Lower leg skin (tissue), 4 donors: Measurements from ENCODE around the gene TNNT1. TPM values are rescaled to one million over a fixed set of nuclear protein-coding genes. Genes with fewer than 3 reads are reported as not detected.

ENCODE experiments used
- DNase-seq, 2 donors: peaks; one replicate each; pipeline ENCODE4 v3.0.0-alpha.2; 2019; ENCODE audit warnings: low spot score in 2 of 2
- H3K4me3 ChIP-seq: fragments of 200-600 bp; sonication (generic); 2 replicates; pipeline ENCODE4 v1.5.1; 2017; ENCODE audit warnings: mild to moderate bottlenecking, low read depth; ENCODE audit not compliant: poor library complexity, severe bottlenecking
- POLR2A ChIP-seq, 2 donors: fragments of 450-650 bp; IDR thresholded peaks; one replicate each; pipeline ENCODE4 v1.6.1; 2016 to 2017; ENCODE audit warnings: antibody characterized with exemption in 2 of 2, mild to moderate bottlenecking in 1 of 2, moderate library complexity in 1 of 2
- WGBS, 2 donors: methylation state at CpG; one replicate each; pipeline ENCODE4 v1.1.5; 2018; 5-methylcytosine and 5-hydroxymethylcytosine counted together
- intact Hi-C: fragments of 100-400 bp; cut with DNase I; formaldehyde crosslinking; loops from one replicate; pipeline ENCODE4 v1.15.0; 2023; ENCODE audit warnings: low total_unique reads
- total RNA-seq, 4 donors: library from RNA; depleted of rRNA; stranded (reverse); fragments of >200 nt; gene quantifications; one replicate each; pipeline ENCODE4 v1.1.0, GENCODE V29; 2016
- TF ChIP-seq, protein P1 (sequence below), 3 donors: fragments of 450-650 bp; IDR thresholded peaks; one replicate each; pipeline ENCODE4 v1.5.1; 2016; ENCODE audit warnings: antibody characterized with exemption in 3 of 3, mild to moderate bottlenecking in 3 of 3, moderate library complexity in 2 of 3

The TNNT1 gene
- total RNA-seq, 4 donors from 2014 or later = 24.0 to 56.1 (median 42.6) TPM

DNA sequence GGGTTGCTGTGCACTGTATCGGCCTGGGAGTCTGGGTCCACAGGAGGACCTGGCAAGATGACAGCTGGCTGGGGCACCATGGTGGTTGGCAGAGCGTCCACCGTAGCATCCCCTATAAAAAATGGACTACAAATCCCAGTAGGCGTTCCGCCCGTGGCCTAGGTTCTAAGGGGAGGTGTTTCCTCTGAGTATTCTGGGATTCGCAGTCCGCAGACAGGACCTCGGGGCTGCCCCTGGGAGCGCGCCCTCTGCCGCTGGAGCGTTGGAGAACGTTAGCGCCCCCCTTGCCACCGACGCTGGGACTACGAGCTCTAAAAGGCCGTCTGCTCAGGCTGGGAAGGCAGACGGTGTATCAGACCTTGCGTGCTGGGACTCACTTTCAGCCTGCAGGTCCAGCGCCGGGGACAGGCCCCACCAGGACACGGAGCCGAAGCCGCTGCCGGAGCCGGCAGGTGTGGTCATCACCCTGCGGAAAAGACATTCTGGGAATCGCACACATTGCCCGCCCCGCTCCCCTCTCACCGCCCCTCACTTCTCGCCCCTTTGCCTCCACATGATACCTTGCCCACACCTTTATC lies 17.0 kb upstream of the TNNT1 start:
- intact Hi-C loops = no loop called here
- WGBS, 2 donors = 4% methylated on average over 19 to 34 of the region's 34 CpGs

DNA sequence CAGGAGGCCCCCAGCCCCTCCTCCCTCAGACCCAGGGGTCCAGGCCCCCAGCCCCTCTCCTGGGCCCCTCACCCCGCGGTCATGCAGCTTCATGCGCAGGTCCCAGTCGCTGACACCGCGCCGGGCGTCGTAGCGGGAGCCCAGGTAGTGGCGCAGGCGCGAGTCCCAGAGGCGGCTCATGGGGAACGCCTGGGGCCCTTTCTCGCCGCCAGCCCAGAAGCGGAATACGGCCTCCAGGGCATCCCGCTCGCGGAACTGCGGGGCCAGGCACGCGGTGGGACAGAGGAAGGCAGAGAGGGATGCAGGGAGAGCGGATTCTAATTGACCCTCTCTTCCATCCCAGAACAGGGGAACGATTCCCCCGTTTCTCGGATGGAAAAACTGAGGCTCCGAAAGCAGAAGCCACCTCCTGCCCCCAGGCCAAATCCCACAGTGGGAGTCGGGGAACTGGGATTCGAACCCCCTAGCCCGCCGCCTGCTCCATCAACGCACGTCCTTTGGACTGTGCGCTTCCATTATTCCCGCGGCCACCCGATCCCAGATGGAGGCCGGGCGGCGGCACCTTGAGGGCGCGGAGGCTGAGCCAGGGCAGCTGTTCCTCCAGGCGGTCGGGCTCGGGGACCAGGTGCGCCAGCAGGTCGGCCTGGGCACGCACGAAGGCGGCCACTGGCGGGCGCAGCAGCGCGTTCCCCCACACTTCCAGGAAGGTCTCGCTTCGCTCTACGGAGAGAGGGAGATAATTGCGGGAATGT lies 12.7 kb upstream of the TNNT1 start:
- 37 to 50% methylated on average over 49 to 52 of the region's 61 CpGs for whole genome bisulfite sequencing, 2 donors
- no peak overlapping the region for H3K4me3 ChIP-seq
- intact Hi-C loops = no loop called here
- TF ChIP-seq, protein P1, sequence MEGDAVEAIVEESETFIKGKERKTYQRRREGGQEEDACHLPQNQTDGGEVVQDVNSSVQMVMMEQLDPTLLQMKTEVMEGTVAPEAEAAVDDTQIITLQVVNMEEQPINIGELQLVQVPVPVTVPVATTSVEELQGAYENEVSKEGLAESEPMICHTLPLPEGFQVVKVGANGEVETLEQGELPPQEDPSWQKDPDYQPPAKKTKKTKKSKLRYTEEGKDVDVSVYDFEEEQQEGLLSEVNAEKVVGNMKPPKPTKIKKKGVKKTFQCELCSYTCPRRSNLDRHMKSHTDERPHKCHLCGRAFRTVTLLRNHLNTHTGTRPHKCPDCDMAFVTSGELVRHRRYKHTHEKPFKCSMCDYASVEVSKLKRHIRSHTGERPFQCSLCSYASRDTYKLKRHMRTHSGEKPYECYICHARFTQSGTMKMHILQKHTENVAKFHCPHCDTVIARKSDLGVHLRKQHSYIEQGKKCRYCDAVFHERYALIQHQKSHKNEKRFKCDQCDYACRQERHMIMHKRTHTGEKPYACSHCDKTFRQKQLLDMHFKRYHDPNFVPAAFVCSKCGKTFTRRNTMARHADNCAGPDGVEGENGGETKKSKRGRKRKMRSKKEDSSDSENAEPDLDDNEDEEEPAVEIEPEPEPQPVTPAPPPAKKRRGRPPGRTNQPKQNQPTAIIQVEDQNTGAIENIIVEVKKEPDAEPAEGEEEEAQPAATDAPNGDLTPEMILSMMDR (IDR thresholded peaks at IDR 0.05) = no peak
- TF ChIP-seq POLR2A (IDR thresholded peaks at IDR 0.05) = no peak
- no peak for DNase-seq

More for the DNA sequence above, 17.0 kb upstream of the TNNT1 start:
- H3K4me3 ChIP-seq = no peak overlapping the region
- TF ChIP-seq POLR2A (IDR thresholded peaks at IDR 0.05) = no peak
- TF ChIP-seq, protein P1 (IDR thresholded peaks at IDR 0.05) = no peak
- DNase-seq = no peak

DNA sequence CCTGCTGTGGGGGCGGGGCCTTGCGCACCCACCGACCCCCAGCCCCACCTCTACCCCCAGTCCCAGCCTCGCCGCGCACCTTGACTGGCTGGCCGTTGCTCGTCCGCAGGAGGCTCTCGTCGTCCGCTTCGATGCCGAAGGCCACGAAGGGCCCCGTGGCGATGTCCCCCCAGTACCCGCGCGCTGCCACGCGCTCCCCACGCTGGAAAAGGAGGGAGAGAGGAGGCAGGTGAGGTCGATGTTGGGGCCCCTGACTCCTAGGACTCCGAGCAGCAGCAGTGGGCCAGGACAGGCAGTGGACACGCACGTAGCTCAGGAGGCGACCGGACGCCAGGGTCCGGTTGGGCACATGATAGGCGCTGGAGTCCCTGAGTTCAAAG lies 12.0 kb upstream of the TNNT1 start:
- WGBS, 2 donors = 12 to 20% methylated on average over 14 to 24 of the region's 32 CpGs
- DNase-seq = no peak
- H3K4me3 ChIP-seq = no peak overlapping the region

DNA sequence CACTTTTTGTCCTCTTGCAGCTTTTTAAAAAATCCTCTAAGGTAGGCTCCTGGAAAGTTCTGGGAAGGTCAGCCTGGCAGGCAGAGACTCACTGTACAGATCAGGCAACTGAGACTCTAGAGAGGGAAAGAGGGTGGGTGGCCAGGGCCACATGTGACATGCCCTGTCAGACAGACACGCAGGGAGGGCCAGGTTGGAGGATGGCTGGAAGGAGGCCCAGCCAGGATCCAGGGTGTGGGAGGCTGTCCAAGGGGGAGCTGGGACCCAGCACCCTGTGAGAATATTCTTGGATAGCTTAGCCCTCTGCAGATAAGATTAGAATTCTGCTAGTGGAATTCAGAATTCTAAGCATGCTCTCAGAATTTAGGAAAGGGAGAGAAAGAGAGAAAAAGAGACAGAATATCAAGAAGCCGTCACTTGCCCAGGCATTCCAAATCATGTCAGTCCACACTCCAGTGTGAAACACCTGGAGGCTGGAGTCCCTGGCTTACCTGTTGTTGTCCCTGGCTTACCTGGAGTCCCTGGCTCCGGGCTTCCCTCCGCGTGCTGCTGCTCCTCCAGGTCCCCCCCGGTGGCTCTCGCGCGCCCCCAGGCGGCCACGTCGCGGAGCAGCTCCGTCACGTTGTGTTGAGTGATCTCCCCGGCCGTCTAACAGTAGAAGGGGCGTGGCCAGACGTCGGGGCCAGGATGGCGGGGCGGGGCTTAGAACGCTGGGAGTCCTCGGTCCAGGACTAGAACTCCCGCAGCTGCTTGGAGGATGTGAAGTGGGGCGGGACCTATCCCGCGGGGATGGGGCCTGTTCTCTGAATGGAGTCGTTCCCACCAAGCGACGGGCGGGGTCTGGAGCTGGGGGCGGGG lies 11.4 kb upstream of the TNNT1 start:
- H3K4me3 ChIP-seq = no peak overlapping the region
- peak; percentile 75 to 96 for DNase-seq
- no peak for TF ChIP-seq POLR2A (IDR thresholded peaks at IDR 0.05)
- TF ChIP-seq, protein P1 (IDR thresholded peaks at IDR 0.05) = peak in 1 of 3 donors; percentile 39
- intact Hi-C loops = no loop called here
- WGBS, 2 donors = 4 to 6% methylated on average over 27 to 31 of the region's 33 CpGs

More for the DNA sequence above, 12.0 kb upstream of the TNNT1 start:
- intact Hi-C loops = no loop called here
- no peak for TF ChIP-seq POLR2A (IDR thresholded peaks at IDR 0.05)
- TF ChIP-seq, protein P1 (IDR thresholded peaks at IDR 0.05) = no peak

DNA sequence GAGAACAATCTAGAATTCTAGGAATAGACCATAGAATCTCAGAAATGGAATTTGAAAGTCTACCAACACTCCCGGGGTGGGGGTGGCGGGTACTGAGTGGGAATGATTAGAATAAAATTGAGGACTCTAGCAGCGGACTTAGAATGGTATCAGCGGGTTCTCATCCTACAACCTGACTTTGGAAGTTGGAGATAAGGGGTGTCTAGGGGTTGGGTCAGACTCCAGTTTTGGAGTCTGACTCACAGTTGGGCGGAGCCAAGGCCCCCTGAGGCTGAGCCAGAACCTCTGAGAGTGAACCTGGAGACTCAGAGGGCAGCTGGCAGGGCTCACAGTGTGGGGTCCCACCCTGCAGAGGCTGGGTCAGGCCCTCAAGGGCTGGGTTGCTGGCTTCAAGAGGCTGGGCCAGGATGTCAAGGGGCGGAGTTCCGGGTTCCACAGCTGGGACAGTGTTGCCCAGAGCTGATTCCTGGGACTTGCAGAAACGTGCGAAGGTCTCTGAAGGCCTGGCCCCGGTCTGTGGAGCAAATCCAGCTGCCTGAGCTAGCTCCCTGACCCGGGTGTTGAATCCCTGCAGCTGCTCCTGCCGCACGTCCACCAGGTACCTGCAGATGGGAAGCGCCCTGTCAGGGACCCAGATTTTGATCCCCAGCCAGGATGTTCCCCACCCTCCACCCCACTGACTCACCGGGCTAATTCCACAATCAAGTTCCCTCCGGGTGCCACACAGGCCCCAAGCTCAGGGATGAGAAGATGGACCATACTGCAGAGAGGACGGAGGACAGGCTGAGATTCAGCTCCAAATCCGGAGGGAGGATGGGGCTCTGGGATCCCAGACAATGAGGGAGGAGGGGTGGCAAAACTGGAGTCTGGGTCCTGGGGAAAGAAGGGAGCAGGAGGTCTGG lies 10.1 kb upstream of the TNNT1 start:
- TF ChIP-seq, protein P1 (IDR thresholded peaks at IDR 0.05) = no peak
- TF ChIP-seq POLR2A (IDR thresholded peaks at IDR 0.05) = no peak
- WGBS, 2 donors = 42 to 47% methylated on average over 15 of the region's 18 CpGs
- H3K4me3 ChIP-seq = no peak overlapping the region
- no peak for DNase-seq
- intact Hi-C loops = no loop called here
